ENCODE results near the gene OR6X1. TPM values are rescaled to one million over a fixed set of nuclear protein-coding genes. Genes with fewer than 3 reads are reported as not detected.

The OR6X1 gene
- total and polyA plus RNA-seq, 2 donors (not counting 1 experiment from before 2014, with no cell fraction given): not detected

GRCh38 chr11:123707606-123708205 lies 46.6 kb downstream of the OR6X1 start:
- peaks cover 0 to 3% (median 0%) of the 10 kb centered on the region in 4 experiments for H3K27me3 ChIP-seq (replicated peaks in 1 of 4; ENCODE audit: control extremely low read depth in 1 of 4, control insufficient read depth in 3 of 4, insufficient read depth in 4 of 4, low read length in 3 of 4)
- H3K9me3 ChIP-seq (ENCODE audit: control extremely low read depth in 1 of 3, control insufficient read depth in 2 of 3, insufficient read depth in 1 of 3, low read length in 2 of 3): no peaks in the 10 kb centered on the region
- Mint-ChIP-seq H3K9me3 (ENCODE audit: insufficient read depth) (no peaks in the 10 kb centered on the region), H3K27me3 (peaks cover 10% of the 10 kb centered on the region), H3K4me1 (peaks cover 7% of the 10 kb centered on the region), H3K4me3 (no peak overlapping the region), H3K27ac (no peak overlapping the region)
- H4K20me1 ChIP-seq (ENCODE audit: control insufficient read depth, insufficient read depth, low read length, poor library complexity, severe bottlenecking): no peaks in the 10 kb centered on the region
- H2AFZ ChIP-seq (ENCODE audit: insufficient read depth, low read depth, low read length, poor library complexity, severe bottlenecking): no peak overlapping the region
- ATAC-seq (ENCODE audit: low read depth) (no peak), DNase-seq (peak; percentile 55)
- H3K4me2 ChIP-seq (replicated peaks; ENCODE audit: low read depth, low read length, poor library complexity, severe bottlenecking): no peak overlapping the region
- WGBS (ENCODE audit: insufficient coverage): 0% methylated on average over 2 of the region's 8 CpGs
- ChIA-PET CTCF (interaction anchor here (0.7 to 6.3 kb wide), 23 partner anchors 9 to 1986 kb away, joined by 3 to 40 read pairs (median 4); partner anchors contain the start of gene SCN3B), POLR2A (no interaction called here)
- TF ChIP-seq CTCF (IDR thresholded peaks at IDR 0.05) (peak; percentile 75), EZH2 (IDR thresholded peaks at IDR 0.05; ENCODE audit: borderline replicate concordance, insufficient read depth, low read depth, low read length, poor library complexity, severe bottlenecking) (no peak)
- peaks cover 1 to 3% of the 10 kb centered on the region in 2 donors for H3K4me1 ChIP-seq (ENCODE audit: control insufficient read depth in 2 of 2, insufficient read depth in 2 of 2, low read length in 2 of 2)
- H3K9ac ChIP-seq (ENCODE audit: low read length): no peak overlapping the region
- H3K79me2 ChIP-seq (ENCODE audit: control insufficient read depth, insufficient read depth, low read length): no peaks in the 10 kb centered on the region
- no peak overlapping the region for H3K27ac ChIP-seq (ENCODE audit: low read length in 2 of 2)
- no peaks in the 10 kb centered on the region for H3K36me3 ChIP-seq (replicated peaks in 1 of 2; ENCODE audit: control extremely low read depth in 1 of 2, control insufficient read depth in 1 of 2, extremely low read depth in 1 of 2, insufficient read depth in 2 of 2, low read length in 1 of 2)
- intact Hi-C loops (cut with micrococcal nuclease): loop anchor here (1.0 kb wide), 2 partner anchors 66 to 127 kb away; no protein-coding TSS in a partner anchor
- no peak overlapping the region for H3K4me3 ChIP-seq (ENCODE audit: control extremely low read depth in 1 of 5, extremely low read depth in 1 of 5, insufficient read depth in 1 of 5, low read depth in 2 of 5, low read length in 4 of 5)

GRCh38 chr11:123707206-123707605 lies 47.1 kb downstream of the OR6X1 start:
- TF ChIP-seq EZH2 (IDR thresholded peaks at IDR 0.05; ENCODE audit: borderline replicate concordance, insufficient read depth, low read depth, low read length, poor library complexity, severe bottlenecking) (no peak), CTCF (IDR thresholded peaks at IDR 0.05) (no peak)
- no peak overlapping the region for H2AFZ ChIP-seq (ENCODE audit: insufficient read depth, low read depth, low read length, poor library complexity, severe bottlenecking)
- DNase-seq (no peak), ATAC-seq (ENCODE audit: low read depth) (no peak)
- H3K27me3 ChIP-seq (replicated peaks in 1 of 4; ENCODE audit: control extremely low read depth in 1 of 4, control insufficient read depth in 3 of 4, insufficient read depth in 4 of 4, low read length in 3 of 4): peaks cover 0 to 3% (median 0%) of the 10 kb centered on the region in 4 experiments
- no peaks in the 10 kb centered on the region for H3K79me2 ChIP-seq (ENCODE audit: control insufficient read depth, insufficient read depth, low read length)
- no peak overlapping the region for H3K4me3 Mint-ChIP-seq
- H3K4me1 ChIP-seq (ENCODE audit: control insufficient read depth in 2 of 2, insufficient read depth in 2 of 2, low read length in 2 of 2): peaks cover 6 to 8% of the 10 kb centered on the region in 2 donors
- H3K27me3 Mint-ChIP-seq: peaks cover 8% of the 10 kb centered on the region
- WGBS (ENCODE audit: insufficient coverage): no CpG with 5 or more reads among the region's 3 CpGs
- H3K4me3 ChIP-seq (ENCODE audit: control extremely low read depth in 1 of 5, extremely low read depth in 1 of 5, insufficient read depth in 1 of 5, low read depth in 2 of 5, low read length in 4 of 5): no peak overlapping the region
- no peaks in the 10 kb centered on the region for H3K9me3 ChIP-seq (ENCODE audit: control extremely low read depth in 1 of 3, control insufficient read depth in 2 of 3, insufficient read depth in 1 of 3, low read length in 2 of 3)
- H3K27ac ChIP-seq (ENCODE audit: low read length in 2 of 2): no peak overlapping the region
- no peak overlapping the region for H3K4me2 ChIP-seq (replicated peaks; ENCODE audit: low read depth, low read length, poor library complexity, severe bottlenecking)
- ChIA-PET POLR2A (no interaction called here), CTCF (interaction anchor here (0.7 to 6.3 kb wide), 22 partner anchors 9 to 1986 kb away, joined by 3 to 40 read pairs (median 4); partner anchors contain the start of gene SCN3B)
- intact Hi-C loops (cut with micrococcal nuclease): loop anchor here (1.0 kb wide), 2 partner anchors 66 to 127 kb away; no protein-coding TSS in a partner anchor
- H3K4me1 Mint-ChIP-seq: peaks cover 12% of the 10 kb centered on the region
- H3K27ac Mint-ChIP-seq: no peak overlapping the region
- no peaks in the 10 kb centered on the region for H4K20me1 ChIP-seq (ENCODE audit: control insufficient read depth, insufficient read depth, low read length, poor library complexity, severe bottlenecking)
- H3K9me3 Mint-ChIP-seq (ENCODE audit: insufficient read depth): no peaks in the 10 kb centered on the region
- H3K9ac ChIP-seq (ENCODE audit: low read length): no peak overlapping the region
- H3K36me3 ChIP-seq (replicated peaks in 1 of 2; ENCODE audit: control extremely low read depth in 1 of 2, control insufficient read depth in 1 of 2, extremely low read depth in 1 of 2, insufficient read depth in 2 of 2, low read length in 1 of 2): no peaks in the 10 kb centered on the region

All from B cell (primary cell).